T-helper 1 cell (primary cell): ENCODE results near the gene ZYX.
"Not testable (repeated sequence)": the region's sequence is repeated elsewhere in the genome, so short reads cannot be mapped to it uniquely, and the experiment has no call there.

Source experiments
- DNase-seq, 5 donors: peaks; one replicate each; pipeline ENCODE4 v3.0.0-alpha.2; 2012 to 2020

The ZYX gene

GRCh38 chr7:143385891-143386781 lies 5.0 kb downstream of the ZYX start:
- peak in 2 of 5 donors; percentile 31 to 65 for DNase-seq

DNA sequence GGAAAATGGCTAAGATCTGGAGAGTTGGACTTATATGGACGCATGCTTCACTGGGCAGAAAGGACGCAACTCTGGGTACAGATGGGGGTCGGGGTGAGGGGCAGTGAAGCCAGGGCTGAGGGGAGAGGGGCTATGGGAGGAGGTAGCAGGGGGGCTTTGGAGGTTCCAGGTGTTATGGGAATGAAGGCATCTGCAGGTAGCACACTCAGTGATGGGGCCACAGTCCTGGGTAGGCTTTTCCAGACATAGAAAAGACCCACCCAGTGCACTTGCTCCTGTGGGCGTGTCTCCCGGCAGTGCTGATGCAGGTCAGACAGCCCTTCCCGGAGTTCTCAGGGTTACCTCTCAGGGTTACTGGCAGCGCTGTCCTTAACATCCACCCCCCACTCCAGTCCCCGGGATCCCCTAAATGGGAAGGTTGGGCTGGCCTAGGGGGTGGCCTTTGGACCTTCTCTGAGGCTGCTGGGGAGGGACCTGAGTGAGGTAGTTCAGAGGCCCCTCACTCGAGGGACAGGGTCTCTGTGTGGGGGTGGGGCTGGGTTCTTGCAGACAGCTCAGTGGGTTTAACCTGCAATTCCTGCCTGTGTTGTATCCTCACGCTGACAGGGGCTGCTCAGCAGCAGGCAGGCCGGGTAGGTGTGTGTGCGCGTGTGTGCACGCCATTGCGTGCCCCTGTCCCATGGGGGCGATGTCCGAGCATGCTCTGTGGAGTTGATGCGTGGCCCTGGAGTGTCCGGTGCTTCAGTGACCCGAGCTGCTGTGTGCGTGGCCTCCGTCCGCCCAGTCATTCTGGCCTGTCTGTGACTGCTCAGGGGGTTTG lies 6.2 kb downstream of the ZYX start:
- no peak for DNase-seq

DNA sequence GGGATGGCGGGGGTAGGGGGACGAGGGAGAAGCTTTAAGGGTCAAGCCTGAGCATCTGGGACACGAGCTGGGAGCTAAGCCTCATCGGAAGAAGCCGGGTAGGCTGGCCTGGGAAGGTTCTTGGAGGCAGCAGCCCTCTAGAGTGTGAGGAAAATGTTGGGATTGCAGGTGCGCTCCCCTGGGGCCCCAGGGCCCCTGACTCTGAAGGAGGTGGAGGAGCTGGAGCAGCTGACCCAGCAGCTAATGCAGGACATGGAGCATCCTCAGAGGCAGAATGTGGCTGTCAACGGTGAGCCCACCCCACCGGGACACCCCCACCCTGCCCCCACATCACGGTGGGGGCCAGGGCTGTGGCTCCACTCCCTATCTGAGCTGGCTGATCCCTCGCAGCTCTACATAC lies 6.9 kb downstream of the ZYX start:
- DNase-seq, result no peak

GRCh38 chr7:143388491-143389101 lies 7.5 kb downstream of the ZYX start:
- DNase-seq, result no peak

GRCh38 chr7:143389316-143390103 lies 8.4 kb downstream of the ZYX start:
- DNase-seq, result no peak

DNA sequence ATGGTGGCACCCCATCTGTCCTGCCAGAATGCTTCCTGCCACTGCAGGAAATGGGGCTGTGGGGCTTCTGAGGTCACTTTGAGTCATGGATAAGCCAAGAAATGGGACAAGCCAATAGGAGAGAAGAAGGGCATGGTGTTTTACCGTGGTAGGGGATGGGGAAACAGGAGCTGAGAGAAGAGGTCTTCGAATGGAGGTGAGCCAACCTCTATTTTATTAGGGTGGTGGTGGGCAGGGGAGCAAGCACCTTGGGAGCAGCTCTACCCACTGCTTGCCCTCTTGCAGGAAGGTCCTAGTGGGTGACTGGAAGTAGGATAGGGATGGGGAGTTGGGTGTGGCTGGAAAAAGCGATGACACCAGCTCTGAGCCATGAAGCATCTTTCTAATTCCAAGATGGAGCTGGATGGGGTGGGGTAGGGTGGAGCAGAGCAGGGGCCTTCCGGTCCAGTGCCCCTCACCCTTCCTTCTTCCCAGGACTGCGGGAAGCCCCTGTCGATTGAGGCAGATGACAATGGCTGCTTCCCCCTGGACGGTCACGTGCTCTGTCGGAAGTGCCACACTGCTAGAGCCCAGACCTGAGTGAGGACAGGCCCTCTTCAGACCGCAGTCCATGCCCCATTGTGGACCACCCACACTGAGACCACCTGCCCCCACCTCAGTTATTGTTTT lies 9.1 kb downstream of the ZYX start:
- no peak for DNase-seq

DNA sequence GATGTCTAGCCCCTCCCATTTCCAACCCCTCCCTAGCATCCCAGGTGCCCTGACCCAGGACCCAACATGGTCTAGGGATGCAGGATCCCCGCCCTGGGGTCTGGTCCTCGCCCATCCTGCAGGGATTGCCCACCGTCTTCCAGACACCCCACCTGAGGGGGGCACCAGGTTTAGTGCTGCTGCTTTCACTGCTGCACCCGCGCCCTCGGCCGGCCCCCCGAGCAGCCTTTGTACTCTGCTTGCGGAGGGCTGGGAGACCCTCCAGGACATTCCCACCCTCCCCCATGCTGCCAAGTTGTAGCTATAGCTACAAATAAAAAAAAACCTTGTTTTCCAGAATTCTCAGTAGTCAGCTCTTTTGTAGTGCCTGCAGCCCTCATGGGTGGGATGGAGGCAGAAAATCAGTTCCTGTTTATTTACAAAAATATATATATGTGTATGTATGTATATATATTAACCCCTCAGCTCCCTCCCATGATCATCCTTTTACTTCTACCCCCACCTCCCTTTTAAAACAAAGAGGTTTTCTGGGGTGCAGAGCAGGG lies 9.7 kb downstream of the ZYX start:
- no peak for DNase-seq

- DNase-seq, result no peak
Observed at GRCh38 chr7:143391462-143392404, 10.6 kb downstream of the ZYX start.

DNA sequence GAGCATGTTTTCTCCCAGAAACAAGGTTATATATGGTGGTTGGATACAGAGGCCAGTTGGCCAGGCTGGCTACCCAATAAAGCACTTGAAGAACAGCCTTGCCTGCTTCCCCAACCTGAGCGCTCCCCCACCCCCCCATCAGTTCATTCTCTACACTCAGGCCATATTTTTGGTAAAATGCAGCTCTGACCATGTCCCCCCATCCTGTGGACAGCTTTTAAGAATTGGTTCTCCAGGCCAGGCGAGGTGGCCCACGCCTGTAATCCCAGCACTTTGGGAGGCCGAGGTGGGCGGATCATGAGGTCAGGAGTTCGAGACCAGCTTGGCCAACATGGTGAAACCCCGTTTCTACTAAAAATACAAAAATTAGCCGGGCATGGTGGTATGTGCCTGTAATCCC lies 11.3 kb downstream of the ZYX start:
- DNase-seq, result not testable (repeated sequence)

DNA sequence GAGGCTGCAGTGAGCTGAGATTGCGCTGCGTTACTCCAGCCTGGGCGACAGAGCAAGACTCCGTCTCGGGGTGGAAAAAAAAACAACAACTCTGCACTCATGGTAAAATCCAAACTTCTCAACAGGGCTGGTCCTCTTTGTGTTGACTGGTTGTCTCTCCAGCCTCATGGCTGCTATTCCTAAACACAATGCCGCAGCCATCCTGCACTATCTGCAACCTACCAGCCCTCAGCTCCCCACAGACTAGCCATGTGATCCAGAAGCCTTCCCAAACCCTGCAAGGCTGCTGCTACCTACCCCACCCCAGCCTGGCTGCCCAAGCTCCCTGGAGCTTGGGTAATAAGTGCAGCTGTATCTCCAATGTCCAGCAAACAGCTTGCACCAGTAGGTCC lies 11.7 kb downstream of the ZYX start:
- DNase-seq, result no peak

- no peak for DNase-seq
Observed at GRCh38 chr7:143393267-143394041, 12.3 kb downstream of the ZYX start.

- no peak for DNase-seq
Observed at GRCh38 chr7:143394068-143394467, 12.9 kb downstream of the ZYX start.

- DNase-seq, result no peak
Observed at GRCh38 chr7:143394777-143395176, 13.6 kb downstream of the ZYX start.

- no peak for DNase-seq
Observed at GRCh38 chr7:143395187-143396149, 14.3 kb downstream of the ZYX start.

- no peak for DNase-seq
Observed at GRCh38 chr7:143396182-143396581, 15.0 kb downstream of the ZYX start.

GRCh38 chr7:143396625-143397556 lies 15.7 kb downstream of the ZYX start:
- no peak for DNase-seq
